Hepatocyte (in vitro differentiated cells): ENCODE results near the gene SH3RF3. TPM values are rescaled to one million over a fixed set of nuclear protein-coding genes. Genes with fewer than 3 reads are reported as not detected.

Source experiments
- DNase-seq: peaks from one replicate; pipeline ENCODE4 v3.0.0-alpha.2; 2016; ENCODE audit warnings: low spot score
- H2AFZ ChIP-seq: fragments of 200-600 bp; sonication (generic); 2 replicates; pipeline ENCODE4 v1.6.0; 2016; ENCODE audit warnings: antibody characterized with exemption, mild to moderate bottlenecking
- H3K27ac ChIP-seq: fragments of 200-600 bp; sonication (generic); 2 replicates; pipeline ENCODE4 v1.5.1; 2016; ENCODE audit warnings: mild to moderate bottlenecking
- H3K27me3 ChIP-seq: fragments of 200-600 bp; sonication (generic); 2 replicates; pipeline ENCODE4 v1.6.1; 2016
- H3K36me3 ChIP-seq: fragments of 200-600 bp; sonication (generic); replicated peaks from 2 replicates; pipeline ENCODE4 v1.5.1; 2016; ENCODE audit warnings: low read depth; ENCODE audit not compliant: insufficient read depth
- H3K4me1 ChIP-seq: fragments of 200-600 bp; sonication (generic); 2 replicates; pipeline ENCODE4 v1.5.1; 2016; ENCODE audit warnings: mild to moderate bottlenecking, moderate library complexity; ENCODE audit not compliant: insufficient read depth
- H3K4me2 ChIP-seq: fragments of 200-600 bp; sonication (generic); 2 replicates; pipeline ENCODE4 v1.6.0; 2016
- H3K4me3 ChIP-seq: fragments of 200-600 bp; sonication (generic); 2 replicates; pipeline ENCODE4 v1.5.1; 2016; ENCODE audit warnings: mild to moderate bottlenecking
- H3K79me2 ChIP-seq: fragments of 200-600 bp; sonication (generic); 2 replicates; pipeline ENCODE4 v1.6.0; 2017; ENCODE audit warnings: mild to moderate bottlenecking
- H3K9me2 ChIP-seq: fragments of 200-600 bp; sonication (generic); replicated peaks from 2 replicates; pipeline ENCODE4 v1.6.0; 2017; ENCODE audit warnings: mild to moderate bottlenecking; ENCODE audit not compliant: insufficient read depth
- H3K9me3 ChIP-seq: fragments of 200-600 bp; sonication (generic); 2 replicates; pipeline ENCODE4 v1.5.1; 2016; ENCODE audit warnings: low read depth, mild to moderate bottlenecking
- H4K20me1 ChIP-seq: fragments of 200-600 bp; sonication (generic); 2 replicates; pipeline ENCODE4 v1.6.0; 2016; ENCODE audit warnings: mild to moderate bottlenecking; ENCODE audit not compliant: insufficient read depth, poor library complexity, severe bottlenecking
- EZH2 ChIP-seq: fragments of 200-600 bp; sonication (generic); IDR thresholded peaks from 2 replicates; pipeline ENCODE4 v1.6.1; 2016; ENCODE audit warnings: antibody characterized with exemption, mild to moderate bottlenecking, borderline replicate concordance
- EZH2phosphoT487 ChIP-seq: fragments of 200-600 bp; sonication (generic); IDR thresholded peaks from one replicate; pipeline ENCODE4 v1.6.1; 2018; ENCODE audit warnings: antibody characterized with exemption, mild to moderate bottlenecking, low read depth, moderate library complexity; ENCODE audit not compliant: unreplicated experiment, severe bottlenecking
- WGBS: methylation state at CpG from one replicate; pipeline ENCODE4 v1.1.6; 2016; ENCODE audit warnings: low lambda C conversion rate; ENCODE audit errors: missing lambda C conversion rate; 5-methylcytosine and 5-hydroxymethylcytosine counted together
- polyA plus RNA-seq: library from polyadenylated mRNA; unstranded; fragments of >200 nt; fragmentation: Nextera tagmentation; extraction: Ambion mirVana; gene quantifications from 2 replicates; pipeline ENCODE4 v1.2.1, GENCODE V29; 2016
- total RNA-seq: library from RNA; depleted of rRNA; stranded (reverse); fragments of >200 nt; gene quantifications from 2 replicates; pipeline ENCODE4 v1.2.3, GENCODE V29; 2014
- TF ChIP-seq, protein P1 (sequence below): fragments of 200-600 bp; sonication (generic); IDR thresholded peaks from 2 replicates; pipeline ENCODE4 v1.5.1; 2016; ENCODE audit warnings: antibody characterized with exemption, mild to moderate bottlenecking; ENCODE audit not compliant: poor library complexity

SH3RF3 gene
- total and polyA plus RNA-seq, 2 experiments from 2014 or later = 1.9 to 2.1 TPM

DNA sequence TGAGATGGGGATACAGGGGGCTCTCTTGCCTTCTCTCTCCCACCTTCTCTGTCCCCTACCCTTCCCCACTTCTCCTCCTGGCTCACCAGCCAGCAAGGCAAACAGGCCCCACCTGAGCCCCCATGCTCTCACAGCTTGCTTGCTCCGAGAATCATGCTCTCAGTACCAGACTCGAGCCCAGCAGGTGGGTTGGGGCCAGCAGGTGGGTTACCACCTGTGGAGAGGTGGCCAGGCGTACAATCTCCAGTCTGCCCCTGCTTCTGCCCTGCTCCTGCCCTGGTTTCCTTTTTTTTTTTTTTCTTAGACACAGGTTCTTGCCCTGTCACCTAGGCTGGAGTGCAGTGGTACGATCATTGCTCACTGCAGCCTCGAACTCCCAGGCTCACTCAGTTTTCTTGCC lies 214.5 kb downstream of the SH3RF3 start:
- Histone ChIP-seq H3K9me3 (no peaks in the 10 kb centered on the region), H3K27me3 (no peaks in the 10 kb centered on the region), H3K4me2 (no peak overlapping the region), H3K79me2 (no peaks in the 10 kb centered on the region), H3K4me1 (no peaks in the 10 kb centered on the region), H4K20me1 (no peaks in the 10 kb centered on the region), H3K4me3 (no peak overlapping the region), H2AFZ (no peak overlapping the region), H3K27ac (no peak overlapping the region), H3K36me3 (no peaks in the 10 kb centered on the region), H3K9me2 (no peaks in the 10 kb centered on the region)
- no peak for DNase-seq
- TF ChIP-seq EZH2phosphoT487 (no peak), EZH2 (no peak)
- TF ChIP-seq, protein P1, sequence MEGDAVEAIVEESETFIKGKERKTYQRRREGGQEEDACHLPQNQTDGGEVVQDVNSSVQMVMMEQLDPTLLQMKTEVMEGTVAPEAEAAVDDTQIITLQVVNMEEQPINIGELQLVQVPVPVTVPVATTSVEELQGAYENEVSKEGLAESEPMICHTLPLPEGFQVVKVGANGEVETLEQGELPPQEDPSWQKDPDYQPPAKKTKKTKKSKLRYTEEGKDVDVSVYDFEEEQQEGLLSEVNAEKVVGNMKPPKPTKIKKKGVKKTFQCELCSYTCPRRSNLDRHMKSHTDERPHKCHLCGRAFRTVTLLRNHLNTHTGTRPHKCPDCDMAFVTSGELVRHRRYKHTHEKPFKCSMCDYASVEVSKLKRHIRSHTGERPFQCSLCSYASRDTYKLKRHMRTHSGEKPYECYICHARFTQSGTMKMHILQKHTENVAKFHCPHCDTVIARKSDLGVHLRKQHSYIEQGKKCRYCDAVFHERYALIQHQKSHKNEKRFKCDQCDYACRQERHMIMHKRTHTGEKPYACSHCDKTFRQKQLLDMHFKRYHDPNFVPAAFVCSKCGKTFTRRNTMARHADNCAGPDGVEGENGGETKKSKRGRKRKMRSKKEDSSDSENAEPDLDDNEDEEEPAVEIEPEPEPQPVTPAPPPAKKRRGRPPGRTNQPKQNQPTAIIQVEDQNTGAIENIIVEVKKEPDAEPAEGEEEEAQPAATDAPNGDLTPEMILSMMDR = no peak
- WGBS = 91% methylated on average over 5 of the region's 5 CpGs

DNA sequence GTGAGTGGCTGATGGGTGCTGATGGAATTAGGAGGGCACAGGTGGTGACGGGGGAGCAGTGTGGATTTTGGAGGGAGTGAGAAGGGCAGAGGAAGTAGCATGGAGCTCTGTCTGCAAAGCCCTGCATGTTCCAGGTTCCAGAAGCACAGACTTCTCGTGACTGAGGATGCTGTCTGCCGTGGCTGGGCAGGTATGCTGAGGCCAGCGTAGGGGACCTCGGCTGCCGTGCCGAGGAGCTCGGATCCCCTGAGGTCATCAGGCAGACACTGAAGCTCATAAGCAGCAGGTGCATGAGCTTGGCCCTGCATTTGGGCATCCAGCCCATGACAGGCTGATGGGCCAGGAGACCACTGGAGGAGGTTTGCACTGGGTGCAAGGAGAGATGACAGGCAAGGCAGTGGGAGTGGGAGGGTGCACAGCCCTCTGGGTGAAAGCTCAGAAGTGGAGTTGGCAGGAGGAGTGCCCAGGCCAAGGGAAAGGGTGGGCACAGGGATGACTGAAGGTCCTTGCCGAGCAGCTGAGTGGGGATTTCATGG lies 215.3 kb downstream of the SH3RF3 start:
- TF ChIP-seq, protein P1 = no peak
- TF ChIP-seq EZH2 (no peak), EZH2phosphoT487 (no peak)
- no peak overlapping the region for H3K4me2 ChIP-seq
- no peaks in the 10 kb centered on the region for H3K27me3 ChIP-seq
- H3K36me3 ChIP-seq = no peaks in the 10 kb centered on the region
- H3K79me2 ChIP-seq = no peaks in the 10 kb centered on the region
- 95% methylated on average over 9 of the region's 9 CpGs for WGBS
- H4K20me1 ChIP-seq = no peaks in the 10 kb centered on the region
- no peak overlapping the region for H3K27ac ChIP-seq
- no peaks in the 10 kb centered on the region for H3K9me2 ChIP-seq
- no peak overlapping the region for H3K4me3 ChIP-seq
- H3K9me3 ChIP-seq = no peaks in the 10 kb centered on the region
- H2AFZ ChIP-seq = no peak overlapping the region
- H3K4me1 ChIP-seq = no peaks in the 10 kb centered on the region
- DNase-seq = no peak

DNA sequence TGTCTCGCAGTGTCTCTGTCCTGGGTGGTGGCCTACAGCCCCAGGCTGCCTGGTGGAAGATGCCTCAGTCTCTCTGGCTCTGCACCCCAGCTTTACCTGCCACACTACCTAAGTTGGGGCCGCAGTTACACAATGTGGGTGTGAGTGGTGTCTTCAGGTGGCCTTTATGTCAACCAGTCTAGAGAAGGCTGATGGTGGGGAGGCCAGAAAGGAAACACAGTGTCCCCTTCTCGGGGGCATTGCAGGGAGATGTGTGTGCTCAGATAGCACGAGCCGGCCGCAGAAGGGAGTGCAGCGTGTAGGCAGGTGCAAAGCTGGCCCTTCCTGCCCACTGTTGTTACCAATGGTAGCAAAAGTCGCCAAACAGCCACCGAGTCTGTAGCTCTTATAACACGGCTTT lies 216.1 kb downstream of the SH3RF3 start:
- H3K9me2 ChIP-seq = no peaks in the 10 kb centered on the region
- H3K4me3 ChIP-seq = no peak overlapping the region
- H4K20me1 ChIP-seq = no peaks in the 10 kb centered on the region
- TF ChIP-seq EZH2 (no peak), EZH2phosphoT487 (no peak)
- TF ChIP-seq, protein P1 = no peak
- no peaks in the 10 kb centered on the region for H3K9me3 ChIP-seq
- no peaks in the 10 kb centered on the region for H3K79me2 ChIP-seq
- H2AFZ ChIP-seq = no peak overlapping the region
- no peaks in the 10 kb centered on the region for H3K4me1 ChIP-seq
- no peak overlapping the region for H3K27ac ChIP-seq
- no peak overlapping the region for H3K4me2 ChIP-seq
- H3K36me3 ChIP-seq = no peaks in the 10 kb centered on the region
- H3K27me3 ChIP-seq = no peaks in the 10 kb centered on the region
- DNase-seq = no peak
- WGBS = 89% methylated on average over 10 of the region's 10 CpGs
